HG03175 (cell line): ENCODE results near the gene TEF.
"Not testable (repeated sequence)": the region's sequence is repeated elsewhere in the genome, so short reads cannot be mapped to it uniquely, and the experiment has no call there.

ENCODE experiments used
- ATAC-seq: cut with Tn5 transposase; IDR thresholded peaks from one replicate; pipeline ENCODE4 v1.9.1; 2021; ENCODE audit warnings: mild to moderate bottlenecking, moderate library complexity; ENCODE audit not compliant: unreplicated experiment

TEF gene

DNA sequence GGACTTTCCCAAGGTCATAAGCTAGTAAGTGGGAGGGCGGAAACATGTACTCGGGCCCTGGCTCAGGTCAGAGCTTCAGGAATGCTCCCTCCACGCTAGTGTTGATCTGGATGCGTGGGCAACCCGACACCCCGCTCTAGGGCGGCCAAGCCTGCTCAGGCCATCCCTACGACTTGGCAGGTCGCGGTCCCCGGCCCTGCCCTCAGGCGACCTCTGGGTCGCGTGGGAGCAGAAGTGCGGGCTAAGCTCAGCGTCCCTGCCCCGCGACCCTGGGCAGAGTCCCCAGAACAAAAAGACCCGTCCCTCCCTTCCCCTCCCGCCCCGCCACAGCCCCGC is 781 bp upstream of the TEF start:
- ATAC-seq, result peak; percentile 18

DNA sequence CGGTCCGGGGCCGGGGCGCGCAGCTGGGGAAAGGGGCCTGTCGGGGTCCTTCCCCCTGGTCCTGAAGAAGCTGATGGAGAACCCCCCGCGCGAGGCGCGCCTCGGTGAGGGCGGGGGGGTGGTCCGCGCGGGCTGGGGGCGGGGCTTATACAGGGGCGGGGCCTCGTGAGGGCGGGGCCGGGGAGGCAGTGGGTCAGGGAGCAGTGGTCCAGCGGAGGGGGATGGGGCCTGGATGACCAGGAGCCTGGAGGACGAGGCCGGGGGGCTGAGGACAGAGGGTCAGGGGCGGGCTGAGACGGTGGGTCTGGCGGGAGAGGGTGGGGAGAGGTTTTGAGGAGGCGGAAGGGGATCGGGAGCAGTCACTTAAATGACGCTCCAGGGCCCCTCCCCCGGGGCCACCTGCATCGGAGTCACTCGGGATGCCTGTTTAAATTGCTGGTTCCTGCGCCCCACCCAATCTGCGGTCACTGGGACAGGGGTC is 396 bp downstream of the TEF start:
- ATAC-seq, result peak; percentile 29

DNA sequence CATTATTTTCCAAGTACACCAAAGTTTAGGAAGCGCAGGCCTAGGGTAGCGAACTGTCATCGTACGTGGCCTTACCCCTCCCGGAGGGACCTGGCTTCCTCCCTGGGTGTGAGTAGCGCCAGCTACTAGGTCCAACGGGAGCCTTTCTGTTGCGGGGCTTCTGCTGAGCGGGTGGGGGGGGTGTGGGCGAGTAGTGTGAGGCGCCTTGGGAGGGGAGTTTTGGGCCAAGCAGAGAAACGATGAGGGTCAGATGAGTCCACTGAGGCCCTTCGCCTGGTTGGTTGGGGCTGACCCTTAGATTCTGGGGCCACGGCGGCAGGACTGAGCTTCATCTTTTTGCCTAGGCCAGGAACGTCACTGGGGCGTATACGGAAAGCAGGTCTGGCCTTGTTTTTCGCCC is 868 bp downstream of the TEF start:
- ATAC-seq, result no peak

DNA sequence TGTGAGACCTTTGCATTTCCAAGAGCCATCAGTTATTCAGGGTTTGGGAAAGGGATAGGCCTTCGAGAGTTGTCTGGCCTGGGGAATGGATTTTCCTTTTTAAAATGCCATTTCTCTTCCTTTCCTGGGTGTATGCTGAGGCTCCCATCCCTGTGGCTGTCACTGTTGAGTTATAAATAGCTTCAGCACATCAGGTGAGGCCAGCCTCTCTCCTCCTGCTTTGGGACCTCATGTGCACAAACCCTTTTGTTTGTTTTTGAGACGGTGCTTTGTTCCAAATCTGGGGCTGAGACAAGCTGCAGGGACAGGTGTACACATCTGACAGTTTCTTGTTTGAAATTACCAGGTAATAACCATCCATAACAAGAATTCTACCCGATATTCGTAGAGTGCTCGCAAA is 1.3 kb downstream of the TEF start:
- no peak for ATAC-seq

DNA sequence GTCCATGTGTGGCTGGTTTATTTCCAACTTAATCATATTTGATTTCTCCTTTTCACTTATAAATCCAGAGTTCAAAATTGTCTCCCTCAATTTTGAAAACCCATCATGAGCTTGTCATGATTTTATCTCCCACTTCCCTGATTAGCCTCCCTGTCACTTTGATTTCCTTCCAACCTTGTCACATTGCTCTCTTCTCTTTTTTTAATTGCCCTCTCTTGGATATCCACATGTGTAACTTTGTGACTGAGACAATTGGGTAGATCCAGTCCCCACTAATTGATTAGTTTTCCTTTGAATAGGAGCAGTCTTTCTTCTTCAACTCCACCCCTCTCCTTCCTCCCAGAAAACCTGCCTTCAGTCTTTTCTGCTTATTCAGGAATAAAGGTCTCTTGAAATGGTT is 2.4 kb downstream of the TEF start:
- ATAC-seq, result no peak

DNA sequence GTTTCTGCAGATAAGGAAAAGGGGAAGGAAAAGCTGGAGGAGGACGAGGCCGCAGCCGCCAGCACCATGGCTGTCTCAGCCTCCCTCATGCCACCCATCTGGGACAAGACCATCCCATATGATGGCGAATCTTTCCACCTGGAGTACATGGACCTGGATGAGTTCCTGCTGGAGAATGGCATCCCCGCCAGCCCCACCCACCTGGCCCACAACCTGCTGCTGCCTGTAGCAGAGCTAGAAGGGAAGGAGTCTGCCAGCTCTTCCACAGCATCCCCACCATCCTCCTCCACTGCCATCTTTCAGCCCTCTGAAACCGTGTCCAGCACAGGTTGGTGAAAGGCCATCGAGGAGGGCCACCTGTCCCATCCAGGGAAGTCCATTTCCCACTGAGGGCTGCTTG is 5.6 kb downstream of the TEF start:
- ATAC-seq, result no peak

DNA sequence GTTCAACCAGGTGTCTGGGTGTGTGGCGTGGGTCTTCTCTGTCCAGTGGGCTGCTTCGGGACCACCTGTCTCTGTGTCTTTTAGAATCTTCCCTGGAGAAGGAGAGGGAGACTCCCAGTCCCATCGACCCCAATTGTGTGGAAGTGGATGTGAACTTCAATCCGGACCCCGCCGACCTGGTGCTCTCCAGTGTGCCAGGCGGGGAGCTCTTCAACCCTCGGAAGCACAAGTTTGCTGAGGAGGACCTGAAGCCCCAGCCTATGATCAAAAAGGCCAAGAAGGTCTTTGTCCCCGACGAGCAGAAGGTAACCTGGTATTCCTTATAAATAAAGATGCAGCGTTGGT is 12.2 kb downstream of the TEF start:
- ATAC-seq, result no peak

DNA sequence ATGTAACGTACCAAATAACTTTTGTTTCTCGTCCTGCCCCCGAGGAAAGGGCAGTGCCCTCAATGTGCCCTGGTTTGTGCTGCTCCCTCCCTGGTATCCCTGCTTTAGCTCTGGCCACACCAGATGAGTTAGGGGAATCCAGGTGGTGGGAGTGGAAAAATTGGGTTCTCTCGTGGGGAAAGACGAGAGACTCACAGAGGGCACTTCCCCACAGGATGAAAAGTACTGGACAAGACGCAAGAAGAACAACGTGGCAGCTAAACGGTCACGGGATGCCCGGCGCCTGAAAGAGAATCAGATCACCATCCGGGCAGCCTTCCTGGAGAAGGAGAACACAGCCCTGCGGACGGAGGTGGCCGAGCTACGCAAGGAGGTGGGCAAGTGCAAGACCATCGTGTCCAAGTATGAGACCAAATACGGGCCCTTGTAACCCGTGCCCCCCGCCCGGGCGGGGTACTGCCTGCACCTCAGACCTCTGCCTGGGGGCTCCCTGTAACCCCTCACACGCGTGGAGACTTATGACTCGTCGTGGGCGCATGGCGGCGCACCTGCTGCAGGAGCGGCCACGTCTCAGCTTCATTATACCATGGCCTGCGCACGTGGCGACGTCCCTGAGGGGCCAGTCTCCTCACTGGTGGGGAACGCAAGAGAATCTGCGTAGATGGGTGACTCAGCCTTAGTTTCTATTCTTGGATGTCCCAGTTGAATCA is 13.9 kb downstream of the TEF start:
- ATAC-seq, result no peak

DNA sequence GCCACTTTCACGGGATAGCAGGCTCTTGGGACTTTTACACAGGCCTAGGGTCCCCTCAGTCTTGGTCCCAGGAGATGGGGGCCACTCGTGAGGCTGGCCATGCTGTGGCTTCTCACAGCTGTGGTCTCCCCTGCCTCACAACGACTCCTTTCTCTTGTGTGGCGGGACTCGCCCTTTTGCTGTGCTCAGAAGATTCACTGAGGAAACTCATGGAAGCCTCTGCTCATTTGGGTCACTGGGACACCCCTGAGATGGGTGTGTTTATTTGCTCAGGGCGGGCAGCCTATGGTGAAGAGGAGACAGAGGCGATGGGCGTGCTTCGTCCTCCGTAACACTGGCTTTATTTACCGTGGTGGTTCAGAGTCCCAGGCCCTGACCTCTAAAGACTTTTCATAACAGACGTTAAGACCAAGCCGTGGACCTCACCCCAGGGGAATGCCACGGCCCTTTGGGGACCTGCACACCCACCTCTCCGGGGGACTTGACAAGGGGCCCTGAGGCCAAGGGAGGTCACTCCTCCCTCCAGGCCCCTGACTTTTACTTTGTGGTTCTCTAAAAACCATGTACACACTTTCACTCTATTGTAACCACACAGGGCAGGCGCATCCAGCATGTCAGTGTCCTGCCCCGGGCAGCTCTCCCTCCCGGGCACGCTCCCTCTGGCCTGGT is 15.5 kb downstream of the TEF start:
- ATAC-seq, result no peak

DNA sequence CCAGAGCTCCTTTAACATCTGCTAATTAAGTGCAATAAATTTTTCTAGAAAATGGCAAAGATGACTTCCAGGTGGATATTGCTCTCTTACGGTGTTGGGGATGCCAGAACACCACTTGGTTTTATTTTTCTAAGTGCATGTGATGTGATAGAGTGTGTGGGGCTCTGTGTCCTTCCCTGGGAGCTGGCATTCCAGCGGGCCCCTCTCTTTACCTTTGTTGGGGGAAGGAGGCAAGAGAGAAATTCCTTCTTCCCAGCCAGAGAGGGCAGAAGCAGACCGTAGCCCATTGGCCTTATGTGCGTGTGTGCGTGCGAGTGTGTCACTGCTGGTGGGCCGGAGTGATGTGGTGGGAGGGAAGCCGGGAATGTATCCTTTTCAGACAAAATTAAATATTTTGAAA is 17.2 kb downstream of the TEF start:
- no peak for ATAC-seq

DNA sequence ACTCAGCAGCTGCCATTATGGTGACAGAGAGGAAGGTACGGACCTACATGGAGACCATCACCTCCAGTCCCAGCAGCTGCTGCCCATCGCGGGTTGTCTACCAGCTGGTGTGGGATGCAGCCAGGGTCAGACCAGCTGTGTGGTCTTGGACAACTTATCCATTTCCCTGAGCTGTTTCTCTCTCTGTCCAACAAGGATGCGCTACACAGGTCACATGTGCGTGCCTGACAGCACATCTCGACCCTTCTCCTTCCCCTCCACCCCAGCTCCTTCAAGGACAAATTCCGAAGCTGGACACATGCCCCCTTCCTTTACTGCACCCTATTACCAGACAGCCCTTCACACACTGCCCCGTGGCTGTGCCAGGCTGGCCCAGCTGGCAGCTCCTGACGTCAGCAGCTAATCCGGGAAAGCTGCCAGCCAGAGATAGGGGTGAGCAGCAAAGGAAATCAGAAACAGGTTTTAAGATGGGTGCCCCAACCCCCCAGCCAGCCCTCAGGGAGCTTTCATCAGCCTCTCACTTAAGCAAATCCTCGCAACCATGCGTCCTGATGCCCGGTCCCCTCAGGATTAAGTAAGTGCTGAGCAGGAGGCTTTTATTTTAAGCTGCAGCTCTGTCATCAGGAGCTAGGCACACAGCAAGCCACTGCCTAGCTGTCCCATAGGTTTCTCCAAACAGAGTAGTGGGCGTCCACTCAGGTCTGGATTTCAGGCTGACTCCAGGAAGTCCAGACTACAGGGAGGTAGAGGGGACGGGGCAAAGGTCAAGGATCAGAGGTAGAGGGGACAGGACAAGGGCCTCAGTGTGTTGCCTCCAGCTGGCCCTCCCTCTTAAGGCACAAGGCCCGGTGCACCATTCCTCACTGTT is 20.3 kb downstream of the TEF start:
- ATAC-seq, result no peak

DNA sequence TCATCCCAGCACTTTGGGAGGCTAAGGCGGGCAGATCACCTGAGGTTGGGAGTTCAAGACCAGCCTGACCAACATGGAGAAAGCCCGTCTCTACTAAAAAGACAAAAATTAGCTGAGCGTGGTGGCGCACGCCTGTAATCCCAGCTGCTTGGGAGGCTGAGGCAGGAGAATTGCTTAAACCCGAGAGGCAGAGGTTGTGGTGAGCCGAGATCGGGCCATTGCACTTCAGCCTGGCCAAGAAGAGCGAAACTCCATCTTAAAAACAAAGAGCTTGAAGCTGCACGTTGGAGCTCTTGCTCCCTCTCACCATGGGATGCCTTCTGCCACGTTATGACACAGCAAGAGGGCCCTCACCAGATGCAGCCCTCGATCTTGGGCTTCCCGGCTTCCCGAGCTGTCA is 21.1 kb downstream of the TEF start:
- not testable (repeated sequence) for ATAC-seq

DNA sequence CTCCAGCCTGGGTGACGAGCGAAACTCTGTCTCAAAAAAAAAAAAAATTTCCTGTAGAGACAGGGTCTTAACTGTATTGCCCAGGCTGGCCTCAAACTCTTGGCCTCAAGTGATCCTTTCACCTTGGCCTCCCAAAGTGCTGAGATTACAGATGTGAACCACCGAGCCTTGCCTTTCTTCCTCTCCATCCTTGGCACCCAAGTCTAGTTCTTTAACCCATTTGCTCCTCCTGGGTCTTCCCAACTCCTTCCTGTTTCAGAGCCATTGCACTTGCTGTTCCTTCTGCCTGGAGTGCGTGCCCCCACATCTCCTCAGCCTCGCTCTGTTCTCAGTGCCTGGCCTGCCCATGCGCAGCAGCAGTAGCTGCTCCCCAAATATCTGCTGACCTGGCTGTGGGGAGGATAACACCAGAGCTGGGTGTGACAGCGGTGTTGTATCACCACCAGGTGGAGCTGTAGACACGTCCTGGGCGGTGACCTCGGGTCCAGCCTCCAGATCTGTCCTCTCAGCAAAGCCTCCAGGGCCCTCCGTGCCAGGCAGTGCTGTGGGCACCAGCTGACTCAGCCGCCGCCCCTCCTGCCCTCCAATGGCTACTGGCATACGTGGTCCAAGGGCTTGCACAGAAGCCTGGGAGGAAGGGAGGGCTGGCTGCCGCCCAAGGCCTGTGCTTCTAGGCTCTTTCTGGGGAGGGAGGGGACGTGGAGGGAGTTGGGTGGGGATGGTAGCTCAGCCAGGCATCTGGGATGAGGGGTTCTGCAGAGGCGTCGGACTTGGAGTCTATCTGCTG is 22.0 kb downstream of the TEF start:
- ATAC-seq, result peak; percentile 73

DNA sequence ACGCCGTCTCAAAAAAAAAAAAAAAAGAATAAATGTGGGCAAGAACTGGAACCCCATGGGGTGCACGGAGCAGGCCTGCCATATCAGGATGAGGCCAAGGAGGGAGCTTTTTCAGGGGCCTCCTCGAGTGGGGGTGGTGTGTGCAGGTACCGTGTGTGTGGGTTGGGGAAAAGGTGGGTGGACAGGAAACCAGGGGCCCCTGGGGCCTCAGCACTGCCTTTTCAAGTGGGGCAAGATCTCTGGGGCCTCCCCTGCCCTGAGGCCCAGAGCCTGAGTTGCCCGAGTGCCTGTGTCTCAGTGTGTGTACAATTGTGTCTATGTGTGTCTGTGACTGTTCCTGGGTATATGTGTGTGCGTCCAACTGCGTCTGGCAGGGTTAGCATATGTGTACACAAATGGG is 23.8 kb downstream of the TEF start:
- ATAC-seq, result no peak

DNA sequence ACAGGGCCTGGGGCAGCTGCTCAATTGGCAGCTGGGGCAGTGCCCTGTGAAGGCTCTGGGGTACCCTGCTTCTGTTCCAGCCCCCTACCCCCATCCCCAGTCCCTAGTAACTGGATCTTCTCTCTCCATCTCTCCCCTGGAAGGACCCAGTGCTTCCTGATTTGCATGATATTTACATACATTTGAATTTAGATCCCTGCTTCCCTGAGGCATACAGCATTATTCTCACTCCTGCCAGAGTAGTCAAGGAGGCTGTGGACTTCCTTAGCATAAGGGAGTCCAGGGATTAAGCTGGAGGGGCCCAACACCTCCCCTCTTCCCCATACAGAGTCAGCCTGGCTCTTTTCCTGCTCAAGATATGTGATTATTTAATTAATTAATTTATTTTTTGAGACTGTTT is 24.7 kb downstream of the TEF start:
- ATAC-seq, result no peak

DNA sequence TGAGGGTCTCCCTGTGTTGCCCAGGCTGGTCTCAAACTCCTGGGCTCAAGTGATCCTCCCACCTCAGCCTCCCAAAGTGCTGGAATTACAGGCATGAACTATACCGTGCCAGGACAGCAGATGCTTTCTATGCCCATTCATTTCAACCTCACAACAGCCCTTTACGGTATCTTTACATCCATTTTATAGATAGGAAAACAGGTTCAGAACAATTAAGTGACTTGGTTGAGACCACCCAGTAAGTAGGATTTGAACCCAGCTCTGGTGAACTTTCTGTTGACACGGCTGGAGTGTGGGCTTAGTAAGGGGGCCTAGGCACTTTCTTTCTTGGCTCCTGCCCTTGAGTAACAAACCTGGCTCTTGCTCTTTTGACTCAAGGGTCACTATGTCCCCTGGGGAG is 25.7 kb downstream of the TEF start:
- ATAC-seq, result no peak

DNA sequence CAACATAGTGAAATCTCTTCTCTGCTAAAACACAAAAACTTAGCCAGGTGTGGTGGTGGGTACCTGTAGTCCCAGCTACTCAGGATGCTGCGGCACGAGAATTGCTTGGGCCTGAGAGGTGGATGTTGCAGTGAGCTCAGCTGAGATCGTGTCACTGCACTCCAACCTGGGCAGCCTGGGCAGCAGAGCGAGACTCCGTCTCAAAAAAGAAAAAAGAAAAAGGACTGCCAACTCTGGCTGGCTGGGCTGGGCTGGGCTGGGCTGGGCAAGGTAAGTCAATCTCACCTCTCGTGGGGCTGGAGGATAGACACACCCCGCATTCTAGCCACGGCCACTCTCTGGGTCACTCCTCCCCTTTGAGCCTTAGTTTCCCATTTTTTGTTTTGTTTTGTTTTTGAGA is 26.9 kb downstream of the TEF start:
- no peak for ATAC-seq

DNA sequence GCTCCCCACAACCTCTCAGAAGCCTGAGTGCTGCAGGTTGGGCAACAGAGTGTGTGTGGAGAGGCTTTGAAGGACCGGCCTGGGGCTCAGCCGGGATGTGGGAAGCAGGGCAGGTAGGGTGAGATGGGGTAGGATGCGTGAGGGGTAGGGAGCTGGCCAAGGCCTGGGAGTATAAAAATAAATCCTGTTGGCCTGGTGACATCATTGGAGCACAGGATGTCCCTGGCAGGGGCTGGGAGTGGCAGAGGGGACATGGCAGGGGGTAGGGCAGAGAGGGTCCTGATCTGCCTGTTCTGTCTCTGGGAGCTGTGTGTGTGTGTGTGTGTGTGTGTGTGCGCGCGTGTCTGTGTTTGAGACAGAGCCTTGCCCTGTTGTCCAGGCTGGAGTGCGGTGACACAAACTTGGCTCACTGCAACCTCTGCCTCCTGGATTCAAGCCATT is 28.6 kb downstream of the TEF start:
- ATAC-seq, result no peak

DNA sequence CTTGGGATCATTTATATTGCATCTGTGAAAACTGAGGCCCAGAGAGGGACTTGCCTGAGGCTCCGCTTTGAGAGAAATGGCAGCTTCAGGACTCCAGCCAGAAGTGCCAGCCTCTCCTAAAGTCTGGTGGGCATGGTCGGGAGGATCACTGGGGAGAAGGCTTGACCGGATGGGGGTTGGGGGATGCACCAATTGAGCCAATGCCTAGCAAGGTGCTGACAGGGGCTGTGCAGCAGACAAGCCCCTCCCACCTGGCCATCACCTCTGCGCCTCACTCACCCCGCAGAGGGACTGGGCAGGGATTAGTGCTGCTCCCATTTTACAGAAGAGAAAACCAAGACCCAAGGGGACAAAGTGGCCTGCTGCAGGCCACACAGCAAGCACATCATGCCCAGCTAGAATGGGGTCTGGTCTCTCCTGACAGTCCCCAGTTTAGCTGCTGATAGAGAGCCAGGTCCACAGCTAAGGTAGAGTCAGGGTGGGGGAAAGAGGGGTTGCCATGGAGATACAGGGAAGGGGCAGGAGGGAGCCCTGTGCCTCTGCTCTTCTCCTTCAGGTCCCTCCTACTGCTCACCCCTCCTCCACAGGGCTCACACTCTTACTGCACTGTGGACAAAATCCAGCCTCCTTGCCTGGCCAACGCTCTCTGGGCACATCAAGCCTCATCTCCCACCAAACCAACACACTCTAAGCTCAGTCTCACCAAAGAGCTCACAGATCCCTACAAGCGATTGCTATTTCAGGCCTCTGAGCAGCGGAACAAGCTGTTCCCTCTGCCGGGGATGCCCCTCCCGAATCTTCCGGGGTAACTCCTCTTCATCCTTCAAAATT is 29.5 kb downstream of the TEF start:
- ATAC-seq, result no peak

DNA sequence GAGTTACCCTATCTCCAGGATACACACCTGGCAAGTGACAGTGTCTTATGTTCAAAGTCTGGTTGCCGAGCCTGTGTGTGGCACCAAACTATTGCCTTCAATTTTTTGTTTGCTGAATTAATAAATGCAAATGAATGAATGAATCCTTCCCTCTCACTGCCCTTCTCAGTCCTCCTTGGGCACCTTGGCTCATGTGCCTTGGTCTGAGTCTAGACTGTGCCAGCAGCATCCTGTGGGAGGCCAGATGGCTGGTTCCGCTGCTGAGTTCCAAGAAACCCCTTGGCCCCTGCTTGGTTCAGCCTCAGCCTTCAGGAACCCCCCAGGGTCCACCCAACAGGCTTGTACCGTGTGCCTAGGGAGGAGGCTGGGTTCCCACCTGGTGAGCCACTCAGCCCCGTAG is 33.8 kb downstream of the TEF start:
- ATAC-seq, result no peak
